ENCODE measurements around the gene APEH. TPM values are rescaled to one million over a fixed set of nuclear protein-coding genes. Genes with fewer than 3 reads are reported as not detected.

The APEH gene
- total RNA-seq, 6 donors from 2014 or later, result 54.7 to 104 (median 92.8) TPM

GRCh38 chr3:49641921-49642707 is 32.0 kb upstream of the APEH start:
- no peak for TF ChIP-seq CTCF (IDR thresholded peaks at IDR 0.05)
- no peak for TF ChIP-seq EP300 (IDR thresholded peaks at IDR 0.05)
- no peak for TF ChIP-seq POLR2AphosphoS5 (IDR thresholded peaks at IDR 0.05)
- no peak for TF ChIP-seq POLR2A (IDR thresholded peaks at IDR 0.05)
- 91 to 96% methylated on average over 3 to 10 of the region's 14 CpGs for WGBS, 2 donors
- H3K4me1 ChIP-seq, result no peaks in the 10 kb centered on the region
- no peak overlapping the region for H3K4me3 ChIP-seq
- H3K9me3 ChIP-seq, result no peaks in the 10 kb centered on the region
- ATAC-seq (ENCODE audit: low FRiP score in 2 of 2) (no peak), DNase-seq (no peak)
- H3K27me3 ChIP-seq, result no peaks in the 10 kb centered on the region
- H3K27ac ChIP-seq, result no peak overlapping the region
- H3K36me3 ChIP-seq, result no peaks in the 10 kb centered on the region

- Histone ChIP-seq H3K27ac (no peak overlapping the region), H3K27me3 (no peaks in the 10 kb centered on the region), H3K36me3 (no peaks in the 10 kb centered on the region), H3K4me1 (peaks cover 0 to 2% (median 0%) of the 10 kb centered on the region in 4 donors), H3K4me3 (no peak overlapping the region), H3K9me3 (no peaks in the 10 kb centered on the region)
- ATAC-seq (ENCODE audit: low FRiP score in 2 of 2) (no peak), DNase-seq (no peak)
- 87% methylated on average over 4 of the region's 9 CpGs; no CpG with 5 or more reads in 1 of the 2 donors for WGBS, 2 donors
- no peak for TF ChIP-seq POLR2AphosphoS5 (IDR thresholded peaks at IDR 0.05)
- no peak for TF ChIP-seq POLR2A (IDR thresholded peaks at IDR 0.05)
- TF ChIP-seq EP300 (IDR thresholded peaks at IDR 0.05), result no peak
- TF ChIP-seq CTCF (IDR thresholded peaks at IDR 0.05), result no peak
These were observed 31.4 kb upstream of the APEH start for GRCh38 chr3:49642708-49643145.

- no peak overlapping the region for H3K27ac ChIP-seq
- H3K36me3 ChIP-seq, result no peaks in the 10 kb centered on the region
- no peaks in the 10 kb centered on the region for H3K9me3 ChIP-seq
- DNase-seq (no peak), ATAC-seq (ENCODE audit: low FRiP score in 2 of 2) (no peak)
- 76 to 100% methylated on average over 1 to 8 of the region's 8 CpGs for WGBS, 2 donors
- H3K4me3 ChIP-seq, result no peak overlapping the region
- TF ChIP-seq POLR2A (IDR thresholded peaks at IDR 0.05) (no peak), EP300 (IDR thresholded peaks at IDR 0.05) (no peak), CTCF (IDR thresholded peaks at IDR 0.05) (no peak), POLR2AphosphoS5 (IDR thresholded peaks at IDR 0.05) (no peak)
- peaks cover 0 to 6% (median 0%) of the 10 kb centered on the region in 4 donors for H3K4me1 ChIP-seq
- H3K27me3 ChIP-seq, result no peaks in the 10 kb centered on the region
These were observed 29.5 kb upstream of the APEH start for GRCh38 chr3:49644684-49645083.

- no peak for ATAC-seq (ENCODE audit: low FRiP score in 2 of 2)
- H3K27ac ChIP-seq, result no peak overlapping the region
- H3K36me3 ChIP-seq, result no peaks in the 10 kb centered on the region
- 88 to 93% methylated on average over 3 of the region's 3 CpGs for WGBS, 2 donors
- TF ChIP-seq POLR2A (IDR thresholded peaks at IDR 0.05), result no peak
- no peak for TF ChIP-seq POLR2AphosphoS5 (IDR thresholded peaks at IDR 0.05)
- no peak for TF ChIP-seq EP300 (IDR thresholded peaks at IDR 0.05)
- TF ChIP-seq CTCF (IDR thresholded peaks at IDR 0.05), result no peak
- H3K4me1 ChIP-seq, result peaks cover 0 to 6% (median 0%) of the 10 kb centered on the region in 4 donors
- no peak overlapping the region for H3K4me3 ChIP-seq
- H3K27me3 ChIP-seq, result no peaks in the 10 kb centered on the region
- DNase-seq, result no peak
- no peaks in the 10 kb centered on the region for H3K9me3 ChIP-seq
These were observed 27.9 kb upstream of the APEH start for GRCh38 chr3:49646236-49646635.

GRCh38 chr3:49647741-49648140 is 26.4 kb upstream of the APEH start:
- Histone ChIP-seq H3K9me3 (no peaks in the 10 kb centered on the region), H3K4me1 (peaks cover 0 to 6% (median 0%) of the 10 kb centered on the region in 4 donors), H3K27me3 (no peaks in the 10 kb centered on the region), H3K4me3 (no peak overlapping the region), H3K27ac (no peak overlapping the region), H3K36me3 (no peaks in the 10 kb centered on the region)
- TF ChIP-seq POLR2A (IDR thresholded peaks at IDR 0.05), result no peak
- no peak for TF ChIP-seq CTCF (IDR thresholded peaks at IDR 0.05)
- no peak for TF ChIP-seq EP300 (IDR thresholded peaks at IDR 0.05)
- TF ChIP-seq POLR2AphosphoS5 (IDR thresholded peaks at IDR 0.05), result no peak
- WGBS, 2 donors, result 37 to 65% methylated on average over 1 to 2 of the region's 2 CpGs
- ATAC-seq (ENCODE audit: low FRiP score in 2 of 2) (no peak), DNase-seq (peak in 1 of 2 donors; percentile 30)

Measured in upper lobe of left lung (tissue), 6 donors.